Fibroblast of mammary gland (primary cell): ENCODE data around the gene CCDC148.

ENCODE experiments used
- DNase-seq: peaks from one replicate; pipeline ENCODE4 v3.0.0-alpha.2; 2010; ENCODE audit warnings: low read depth
- H3K4me3 ChIP-seq: 2 replicates; pipeline ENCODE4 v1.5.1; 2011; ENCODE audit warnings: low read depth, mild to moderate bottlenecking, low read length, moderate library complexity; ENCODE audit not compliant: control insufficient read depth
- CTCF ChIP-seq: conservative IDR thresholded peaks from 2 replicates; pipeline ENCODE4 v1.5.1; 2011; ENCODE audit warnings: low read depth, low read length, inconsistent platforms; ENCODE audit not compliant: control insufficient read depth, insufficient read depth

Gene CCDC148

GRCh38 chr2:158405341-158405740, 51.2 kb downstream of the CCDC148 start:
- TF ChIP-seq CTCF, result no peak
- no peak for DNase-seq
- H3K4me3 ChIP-seq, result no peak overlapping the region

- no peak for TF ChIP-seq CTCF
- no peak for DNase-seq
- no peak overlapping the region for H3K4me3 ChIP-seq
These were observed 53.3 kb downstream of the CCDC148 start for GRCh38 chr2:158403237-158403636.

GRCh38 chr2:158402665-158403064, 53.9 kb downstream of the CCDC148 start:
- DNase-seq, result no peak
- no peak overlapping the region for H3K4me3 ChIP-seq
- no peak for TF ChIP-seq CTCF

- DNase-seq, result no peak
- no peak overlapping the region for H3K4me3 ChIP-seq
- no peak for TF ChIP-seq CTCF
These were observed 61.4 kb downstream of the CCDC148 start for GRCh38 chr2:158395166-158395565.

GRCh38 chr2:158394453-158394852, 62.1 kb downstream of the CCDC148 start:
- no peak overlapping the region for H3K4me3 ChIP-seq
- no peak for DNase-seq
- no peak for TF ChIP-seq CTCF

- DNase-seq, result no peak
- TF ChIP-seq CTCF, result no peak
- no peak overlapping the region for H3K4me3 ChIP-seq
These were observed 62.7 kb downstream of the CCDC148 start for GRCh38 chr2:158393886-158394285.

GRCh38 chr2:158392687-158393086, 63.9 kb downstream of the CCDC148 start:
- DNase-seq, result no peak
- H3K4me3 ChIP-seq, result no peak overlapping the region
- no peak for TF ChIP-seq CTCF
